ENCODE data around the gene EIF3A. TPM values are rescaled to one million over a fixed set of nuclear protein-coding genes. Genes with fewer than 3 reads are reported as not detected.

EIF3A gene, protein sequence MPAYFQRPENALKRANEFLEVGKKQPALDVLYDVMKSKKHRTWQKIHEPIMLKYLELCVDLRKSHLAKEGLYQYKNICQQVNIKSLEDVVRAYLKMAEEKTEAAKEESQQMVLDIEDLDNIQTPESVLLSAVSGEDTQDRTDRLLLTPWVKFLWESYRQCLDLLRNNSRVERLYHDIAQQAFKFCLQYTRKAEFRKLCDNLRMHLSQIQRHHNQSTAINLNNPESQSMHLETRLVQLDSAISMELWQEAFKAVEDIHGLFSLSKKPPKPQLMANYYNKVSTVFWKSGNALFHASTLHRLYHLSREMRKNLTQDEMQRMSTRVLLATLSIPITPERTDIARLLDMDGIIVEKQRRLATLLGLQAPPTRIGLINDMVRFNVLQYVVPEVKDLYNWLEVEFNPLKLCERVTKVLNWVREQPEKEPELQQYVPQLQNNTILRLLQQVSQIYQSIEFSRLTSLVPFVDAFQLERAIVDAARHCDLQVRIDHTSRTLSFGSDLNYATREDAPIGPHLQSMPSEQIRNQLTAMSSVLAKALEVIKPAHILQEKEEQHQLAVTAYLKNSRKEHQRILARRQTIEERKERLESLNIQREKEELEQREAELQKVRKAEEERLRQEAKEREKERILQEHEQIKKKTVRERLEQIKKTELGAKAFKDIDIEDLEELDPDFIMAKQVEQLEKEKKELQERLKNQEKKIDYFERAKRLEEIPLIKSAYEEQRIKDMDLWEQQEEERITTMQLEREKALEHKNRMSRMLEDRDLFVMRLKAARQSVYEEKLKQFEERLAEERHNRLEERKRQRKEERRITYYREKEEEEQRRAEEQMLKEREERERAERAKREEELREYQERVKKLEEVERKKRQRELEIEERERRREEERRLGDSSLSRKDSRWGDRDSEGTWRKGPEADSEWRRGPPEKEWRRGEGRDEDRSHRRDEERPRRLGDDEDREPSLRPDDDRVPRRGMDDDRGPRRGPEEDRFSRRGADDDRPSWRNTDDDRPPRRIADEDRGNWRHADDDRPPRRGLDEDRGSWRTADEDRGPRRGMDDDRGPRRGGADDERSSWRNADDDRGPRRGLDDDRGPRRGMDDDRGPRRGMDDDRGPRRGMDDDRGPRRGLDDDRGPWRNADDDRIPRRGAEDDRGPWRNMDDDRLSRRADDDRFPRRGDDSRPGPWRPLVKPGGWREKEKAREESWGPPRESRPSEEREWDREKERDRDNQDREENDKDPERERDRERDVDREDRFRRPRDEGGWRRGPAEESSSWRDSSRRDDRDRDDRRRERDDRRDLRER (N-terminal part only)
- polyA plus RNA-seq: 100 to 1,000 TPM in 1 of 4 donors, 10 to 100 TPM in 3; 41.8 to 143 (median 52.8) TPM
- long read RNA-seq, donor 1, full-length matches to known transcripts: 5 of 330 reads
- long read RNA-seq, donor 1, partial matches to known transcripts: 325 of 330 reads
- long read RNA-seq, donor 1, other reads (novel, unspliced or antisense): 0 of 330 reads
- long read RNA-seq, donor 2, partial matches to known transcripts: 39 of 39 reads
- long read RNA-seq, donor 2, other reads (novel, unspliced or antisense): 0 of 39 reads
- long read RNA-seq, donor 3, full-length matches to known transcripts: 2 of 90 reads
- long read RNA-seq, donor 3, partial matches to known transcripts: 88 of 90 reads
- long read RNA-seq, donor 3, other reads (novel, unspliced or antisense): 0 of 90 reads
- long read RNA-seq, donor 4, partial matches to known transcripts: 0 of 1 reads
- long read RNA-seq, donor 4, other reads (novel, unspliced or antisense): 0 of 1 reads
- long read RNA-seq, donor 5, partial matches to known transcripts: 36 of 38 reads
- long read RNA-seq, donor 5, other reads (novel, unspliced or antisense): 0 of 38 reads
- long read RNA-seq, donor 6, partial matches to known transcripts: 183 of 185 reads
- long read RNA-seq, donor 6, other reads (novel, unspliced or antisense): 0 of 185 reads
- long read RNA-seq, donor 7: 0 reads
- long read RNA-seq, donor 8, partial matches to known transcripts: 10 of 10 reads
- long read RNA-seq, donor 8, other reads (novel, unspliced or antisense): 0 of 10 reads
- long read RNA-seq, donor 9, partial matches to known transcripts: 21 of 21 reads
- long read RNA-seq, donor 9, other reads (novel, unspliced or antisense): 0 of 21 reads
- long read RNA-seq, donor 10, partial matches to known transcripts: 175 of 178 reads
- long read RNA-seq, donor 10, other reads (novel, unspliced or antisense): 0 of 178 reads

DNA sequence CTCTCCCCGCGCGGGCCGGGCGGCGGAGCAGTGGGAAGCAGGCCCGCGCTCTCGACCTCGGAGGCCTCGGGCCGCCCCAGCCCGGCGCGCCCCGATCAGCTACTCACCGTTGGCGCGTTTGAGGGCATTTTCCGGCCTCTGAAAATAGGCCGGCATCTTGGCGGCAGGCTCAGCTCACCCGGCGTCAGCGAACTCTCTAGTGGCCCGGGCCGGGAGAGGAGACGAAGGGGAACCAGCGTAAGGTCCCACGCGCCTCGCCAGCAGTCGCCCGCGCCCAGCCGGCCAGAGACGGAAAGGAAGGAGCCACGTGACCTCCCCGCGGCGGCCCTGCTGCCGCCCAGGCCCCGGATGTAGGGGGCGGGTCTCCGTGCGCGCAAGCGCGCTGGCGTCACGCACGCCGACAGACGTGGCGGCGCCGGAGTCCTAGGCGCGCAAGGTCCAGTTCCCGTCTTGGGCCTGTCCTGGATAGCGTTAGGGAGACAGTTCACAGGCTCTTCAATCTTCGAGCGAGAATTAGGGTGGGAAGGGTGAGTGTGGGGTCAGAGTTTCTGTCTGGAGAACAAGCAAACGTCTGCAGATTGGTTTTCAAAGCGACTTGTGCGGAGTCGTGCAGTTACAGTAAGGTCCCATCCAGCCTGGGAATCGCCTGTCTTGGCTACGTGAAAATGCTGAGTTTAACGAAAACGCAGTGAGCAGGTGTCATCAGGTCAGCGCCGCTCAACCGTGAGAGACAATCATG, at the start of gene EIF3A:
Gene EIF3A (minus strand): TSS at position 297 of the 739 bp plus-strand sequence. CDS start 141 bp downstream, at position 156.
- Histone ChIP-seq H3K36me3 (ENCODE audit: control insufficient read depth in 3 of 3, insufficient read depth in 2 of 3, low read depth in 1 of 3, low read length in 3 of 3) (peaks cover 0 to 6% (median 0%) of the 10 kb centered on the region in 3 donors), H3K4me1 (ENCODE audit: control insufficient read depth in 3 of 3, insufficient read depth in 2 of 3, low read depth in 1 of 3, low read length in 2 of 3) (peaks cover 1 to 7% (median 5%) of the 10 kb centered on the region in 3 donors), H3K27ac (ENCODE audit: low read depth in 1 of 3, low read length in 2 of 3) (peak within 1 kb of the TSS; percentile 97 to 99 (median 97)), H3K9me3 (ENCODE audit: control insufficient read depth in 2 of 2, insufficient read depth in 1 of 2, low read depth in 1 of 2, low read length in 1 of 2) (no peaks in the 10 kb centered on the region), H3K27me3 (ENCODE audit: control insufficient read depth in 3 of 3, insufficient read depth in 3 of 3, low read length in 3 of 3) (no peaks in the 10 kb centered on the region), H3K4me3 (ENCODE audit: low read depth in 1 of 3, low read length in 3 of 3) (peak within 1 kb of the TSS; percentile 91 to 99 (median 91))
- FAIRE-seq: no peak
- peak; percentile 91 to 97 for DNase-seq
- WGBS, 3 donors: 0 to 1% (median 1%) methylated on average over 51 to 74 of the region's 74 CpGs

GRCh38 chr10:119129721-119130120, 49.1 kb upstream of the EIF3A start:
- no peak for FAIRE-seq
- H3K9me3 ChIP-seq (ENCODE audit: control insufficient read depth in 2 of 2, insufficient read depth in 1 of 2, low read depth in 1 of 2, low read length in 1 of 2): no peaks in the 10 kb centered on the region
- H3K4me3 ChIP-seq (ENCODE audit: low read depth in 1 of 3, low read length in 3 of 3): no peak overlapping the region
- no peak overlapping the region for H3K27ac ChIP-seq (ENCODE audit: low read depth in 1 of 3, low read length in 2 of 3)
- no peaks in the 10 kb centered on the region for H3K27me3 ChIP-seq (ENCODE audit: control insufficient read depth in 3 of 3, insufficient read depth in 3 of 3, low read length in 3 of 3)
- no peaks in the 10 kb centered on the region for H3K4me1 ChIP-seq (ENCODE audit: control insufficient read depth in 3 of 3, insufficient read depth in 2 of 3, low read depth in 1 of 3, low read length in 2 of 3)
- WGBS, 3 donors: 85 to 94% (median 87%) methylated on average over 4 of the region's 4 CpGs
- peaks cover 5 to 65% (median 9%) of the 10 kb centered on the region in 3 donors for H3K36me3 ChIP-seq (ENCODE audit: control insufficient read depth in 3 of 3, insufficient read depth in 2 of 3, low read depth in 1 of 3, low read length in 3 of 3)
- no peak for DNase-seq

- FAIRE-seq (no peak), DNase-seq (no peak)
- Histone ChIP-seq H3K27ac (ENCODE audit: low read depth in 1 of 3, low read length in 2 of 3) (no peak overlapping the region), H3K9me3 (ENCODE audit: control insufficient read depth in 2 of 2, insufficient read depth in 1 of 2, low read depth in 1 of 2, low read length in 1 of 2) (no peaks in the 10 kb centered on the region), H3K4me3 (ENCODE audit: low read depth in 1 of 3, low read length in 3 of 3) (no peak overlapping the region), H3K27me3 (ENCODE audit: control insufficient read depth in 3 of 3, insufficient read depth in 3 of 3, low read length in 3 of 3) (no peaks in the 10 kb centered on the region), H3K36me3 (ENCODE audit: control insufficient read depth in 3 of 3, insufficient read depth in 2 of 3, low read depth in 1 of 3, low read length in 3 of 3) (peaks cover 7 to 72% (median 9%) of the 10 kb centered on the region in 3 donors), H3K4me1 (ENCODE audit: control insufficient read depth in 3 of 3, insufficient read depth in 2 of 3, low read depth in 1 of 3, low read length in 2 of 3) (no peaks in the 10 kb centered on the region)
- WGBS, 3 donors: 91 to 98% (median 93%) methylated on average over 2 of the region's 2 CpGs
These were observed 45.3 kb upstream of the EIF3A start for GRCh38 chr10:119125942-119126341.

DNA sequence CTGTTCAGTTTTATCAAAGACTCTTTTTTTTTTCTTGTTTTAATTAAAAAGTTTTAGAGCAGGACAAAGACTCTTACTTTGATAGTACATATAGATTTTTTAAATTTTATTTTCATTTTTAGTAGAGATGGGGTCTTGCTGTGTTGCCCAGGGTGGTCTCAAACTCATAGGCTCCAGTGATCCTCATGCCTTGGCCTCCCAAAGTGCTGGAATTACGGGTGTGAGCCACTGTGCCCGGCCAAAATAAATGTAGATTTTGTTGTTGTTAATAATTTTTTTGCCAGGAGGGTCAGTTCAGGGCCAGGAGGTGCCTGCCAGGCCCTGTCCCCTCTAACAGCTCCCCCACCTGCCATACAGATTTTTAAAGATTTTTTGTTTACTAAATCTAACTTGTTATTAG, 40.3 kb upstream of the EIF3A start:
- peaks cover 4 to 68% (median 6%) of the 10 kb centered on the region in 3 donors for H3K36me3 ChIP-seq (ENCODE audit: control insufficient read depth in 3 of 3, insufficient read depth in 2 of 3, low read depth in 1 of 3, low read length in 3 of 3)
- H3K4me1 ChIP-seq (ENCODE audit: control insufficient read depth in 3 of 3, insufficient read depth in 2 of 3, low read depth in 1 of 3, low read length in 2 of 3): peaks cover 0 to 6% (median 0%) of the 10 kb centered on the region in 3 donors
- H3K27me3 ChIP-seq (ENCODE audit: control insufficient read depth in 3 of 3, insufficient read depth in 3 of 3, low read length in 3 of 3): no peaks in the 10 kb centered on the region
- 93 to 96% (median 95%) methylated on average over 2 of the region's 2 CpGs for WGBS, 3 donors
- peak overlapping the region in 2 of 3 donors; percentile 38 to 66 for H3K27ac ChIP-seq (ENCODE audit: low read depth in 1 of 3, low read length in 2 of 3)
- FAIRE-seq: no peak
- DNase-seq: no peak
- no peak overlapping the region for H3K4me3 ChIP-seq (ENCODE audit: low read depth in 1 of 3, low read length in 3 of 3)
- H3K9me3 ChIP-seq (ENCODE audit: control insufficient read depth in 2 of 2, insufficient read depth in 1 of 2, low read depth in 1 of 2, low read length in 1 of 2): no peaks in the 10 kb centered on the region

GRCh38 chr10:119120413-119120867, 39.8 kb upstream of the EIF3A start:
- WGBS, 3 donors: 57 to 77% (median 75%) methylated on average over 4 of the region's 4 CpGs
- DNase-seq: peak in 1 of 2 donors; percentile 85
- no peak for FAIRE-seq
- Histone ChIP-seq H3K9me3 (ENCODE audit: control insufficient read depth in 2 of 2, insufficient read depth in 1 of 2, low read depth in 1 of 2, low read length in 1 of 2) (no peaks in the 10 kb centered on the region), H3K36me3 (ENCODE audit: control insufficient read depth in 3 of 3, insufficient read depth in 2 of 3, low read depth in 1 of 3, low read length in 3 of 3) (peaks cover 4 to 66% (median 6%) of the 10 kb centered on the region in 3 donors), H3K27me3 (ENCODE audit: control insufficient read depth in 3 of 3, insufficient read depth in 3 of 3, low read length in 3 of 3) (no peaks in the 10 kb centered on the region), H3K4me1 (ENCODE audit: control insufficient read depth in 3 of 3, insufficient read depth in 2 of 3, low read depth in 1 of 3, low read length in 2 of 3) (peaks cover 0 to 6% (median 0%) of the 10 kb centered on the region in 3 donors), H3K4me3 (ENCODE audit: low read depth in 1 of 3, low read length in 3 of 3) (no peak overlapping the region), H3K27ac (ENCODE audit: low read depth in 1 of 3, low read length in 2 of 3) (peak overlapping the region in 2 of 3 donors; percentile 66 to 78)

DNA sequence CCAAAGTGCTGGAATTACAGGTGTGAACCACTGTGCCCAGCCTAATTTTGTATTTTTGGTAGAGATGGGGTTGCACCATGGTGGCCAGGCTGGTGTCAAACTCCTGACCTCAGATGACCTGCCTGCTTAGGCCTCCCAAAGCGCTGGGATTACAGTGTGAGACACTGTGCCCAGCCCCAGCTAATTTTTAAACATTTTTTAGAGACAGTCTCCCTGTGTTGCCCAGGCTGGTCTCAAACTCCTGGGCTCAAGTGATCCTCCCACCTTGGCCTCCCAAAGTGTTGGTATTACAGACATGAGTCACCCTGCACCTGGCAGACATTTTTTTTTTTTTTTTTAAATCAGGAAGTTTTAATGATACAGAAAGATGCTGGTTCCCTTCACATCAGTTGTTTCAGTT, 38.8 kb upstream of the EIF3A start:
- no peak for FAIRE-seq

More for the DNA sequence above, 38.8 kb upstream of the EIF3A start:
- H3K9me3 ChIP-seq (ENCODE audit: control insufficient read depth in 2 of 2, insufficient read depth in 1 of 2, low read depth in 1 of 2, low read length in 1 of 2): no peaks in the 10 kb centered on the region
- no peak overlapping the region for H3K4me3 ChIP-seq (ENCODE audit: low read depth in 1 of 3, low read length in 3 of 3)
- 98 to 100% (median 100%) methylated on average over 1 of the region's 1 CpG for WGBS, 3 donors
- peaks cover 2 to 66% (median 6%) of the 10 kb centered on the region in 3 donors for H3K36me3 ChIP-seq (ENCODE audit: control insufficient read depth in 3 of 3, insufficient read depth in 2 of 3, low read depth in 1 of 3, low read length in 3 of 3)
- DNase-seq: no peak
- peak overlapping the region in 2 of 3 donors; percentile 45 to 65 for H3K27ac ChIP-seq (ENCODE audit: low read depth in 1 of 3, low read length in 2 of 3)
- H3K27me3 ChIP-seq (ENCODE audit: control insufficient read depth in 3 of 3, insufficient read depth in 3 of 3, low read length in 3 of 3): no peaks in the 10 kb centered on the region
- peaks cover 0 to 7% (median 0%) of the 10 kb centered on the region in 3 donors for H3K4me1 ChIP-seq (ENCODE audit: control insufficient read depth in 3 of 3, insufficient read depth in 2 of 3, low read depth in 1 of 3, low read length in 2 of 3)
